ENCODE data around the gene ENDOD1.

DNA sequence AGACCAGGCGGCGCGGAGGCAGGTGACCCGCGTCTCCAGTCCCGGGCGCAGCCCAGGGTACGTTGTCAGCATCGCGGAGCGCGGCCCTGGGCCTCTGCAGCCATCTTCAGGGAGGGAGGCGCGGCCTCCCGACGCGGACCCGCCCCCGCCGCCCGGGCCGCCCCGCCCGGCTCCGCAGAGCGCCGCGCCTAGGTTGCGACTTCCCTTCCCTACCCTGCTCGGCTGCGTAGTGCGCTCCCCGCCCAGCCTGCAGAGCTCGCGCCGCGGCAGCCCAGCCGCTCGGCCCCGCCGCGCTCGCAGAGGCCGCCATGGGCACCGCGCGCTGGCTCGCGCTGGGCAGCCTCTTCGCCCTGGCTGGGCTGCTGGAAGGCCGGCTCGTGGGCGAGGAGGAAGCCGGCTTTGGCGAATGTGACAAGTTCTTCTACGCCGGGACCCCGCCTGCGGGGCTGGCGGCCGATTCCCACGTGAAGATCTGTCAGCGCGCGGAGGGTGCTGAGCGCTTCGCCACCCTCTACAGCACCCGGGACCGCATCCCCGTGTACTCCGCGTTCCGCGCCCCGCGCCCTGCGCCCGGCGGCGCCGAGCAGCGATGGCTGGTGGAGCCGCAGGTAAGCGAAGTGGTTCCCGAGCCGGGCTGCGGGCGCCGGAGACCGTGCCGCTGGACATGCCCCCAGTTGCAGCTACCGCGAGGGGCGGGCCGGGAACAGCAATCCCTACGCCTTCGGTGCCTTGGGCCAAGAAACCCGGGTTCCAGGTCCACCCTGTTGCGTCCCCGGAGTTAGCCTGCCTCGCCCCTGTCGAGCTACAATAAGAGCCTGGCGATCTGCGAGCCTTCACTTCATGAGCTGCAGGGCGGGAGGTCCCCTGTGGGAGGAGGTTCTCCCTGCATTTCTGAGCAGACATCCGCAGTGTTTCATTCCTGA, at the start of gene ENDOD1:
- TF ChIP-seq, protein P1, sequence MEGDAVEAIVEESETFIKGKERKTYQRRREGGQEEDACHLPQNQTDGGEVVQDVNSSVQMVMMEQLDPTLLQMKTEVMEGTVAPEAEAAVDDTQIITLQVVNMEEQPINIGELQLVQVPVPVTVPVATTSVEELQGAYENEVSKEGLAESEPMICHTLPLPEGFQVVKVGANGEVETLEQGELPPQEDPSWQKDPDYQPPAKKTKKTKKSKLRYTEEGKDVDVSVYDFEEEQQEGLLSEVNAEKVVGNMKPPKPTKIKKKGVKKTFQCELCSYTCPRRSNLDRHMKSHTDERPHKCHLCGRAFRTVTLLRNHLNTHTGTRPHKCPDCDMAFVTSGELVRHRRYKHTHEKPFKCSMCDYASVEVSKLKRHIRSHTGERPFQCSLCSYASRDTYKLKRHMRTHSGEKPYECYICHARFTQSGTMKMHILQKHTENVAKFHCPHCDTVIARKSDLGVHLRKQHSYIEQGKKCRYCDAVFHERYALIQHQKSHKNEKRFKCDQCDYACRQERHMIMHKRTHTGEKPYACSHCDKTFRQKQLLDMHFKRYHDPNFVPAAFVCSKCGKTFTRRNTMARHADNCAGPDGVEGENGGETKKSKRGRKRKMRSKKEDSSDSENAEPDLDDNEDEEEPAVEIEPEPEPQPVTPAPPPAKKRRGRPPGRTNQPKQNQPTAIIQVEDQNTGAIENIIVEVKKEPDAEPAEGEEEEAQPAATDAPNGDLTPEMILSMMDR (IDR thresholded peaks at IDR 0.05), result no peak
- TF ChIP-seq POLR2AphosphoS5 (IDR thresholded peaks at IDR 0.05) (peak; percentile 61 to 82 (median 77)), POLR2A (IDR thresholded peaks at IDR 0.05) (peak in 1 of 2 donors; percentile 30), EP300 (IDR thresholded peaks at IDR 0.05) (no peak)

All from sigmoid colon (tissue), 4 donors.